CD4-positive, alpha-beta T cell treated with Interleukin-2 at 100 ng/mL for 4 hours (primary cell): ENCODE measurements around the gene MEF2C.
A peak's percentile ranks its signal among the peaks of the same experiment; 100 is the strongest.

Source experiments
- DNase-seq: peaks from one replicate; pipeline ENCODE4 v3.0.0-alpha.2; 2020; ENCODE audit warnings: low spot score

MEF2C gene

DNA sequence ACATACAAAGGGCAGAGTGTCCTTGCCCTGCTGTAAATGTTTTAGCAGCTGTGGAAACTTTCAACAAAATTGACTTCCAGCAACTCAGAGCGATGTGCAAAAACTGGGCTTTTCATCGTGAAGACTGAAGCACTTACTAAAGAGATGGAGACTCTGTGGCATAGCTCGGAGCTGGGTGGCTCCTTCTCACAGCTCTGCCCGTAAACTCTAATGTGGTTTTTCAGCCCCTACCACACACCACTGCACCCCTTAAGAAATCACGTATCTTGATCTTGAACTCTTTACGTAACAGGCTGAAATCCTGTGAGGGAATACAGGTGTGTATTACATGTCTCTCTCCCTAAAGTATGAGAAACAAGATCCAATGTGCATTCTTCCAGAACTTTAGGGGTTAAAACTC lies 124.4 kb downstream of the MEF2C start:
- no peak for DNase-seq

DNA sequence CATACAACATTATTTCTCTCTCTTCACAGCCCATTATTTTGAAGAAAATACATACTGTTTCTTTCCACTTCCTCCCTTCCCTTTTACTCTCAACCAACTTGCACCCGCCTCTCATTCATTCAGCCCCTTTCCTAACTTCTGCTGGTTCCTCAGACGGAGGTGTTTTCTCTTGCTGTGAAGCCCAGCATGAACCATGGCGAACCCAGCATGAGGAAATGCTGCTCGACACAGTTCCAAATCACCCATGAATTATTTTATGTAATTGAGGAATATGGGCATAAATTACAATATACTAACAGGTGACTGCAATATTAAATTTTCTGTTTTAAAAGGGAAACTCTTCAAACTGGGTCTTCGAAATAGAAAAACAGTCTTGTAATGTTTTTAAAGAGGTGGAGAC lies 124.8 kb downstream of the MEF2C start:
- no peak for DNase-seq

DNA sequence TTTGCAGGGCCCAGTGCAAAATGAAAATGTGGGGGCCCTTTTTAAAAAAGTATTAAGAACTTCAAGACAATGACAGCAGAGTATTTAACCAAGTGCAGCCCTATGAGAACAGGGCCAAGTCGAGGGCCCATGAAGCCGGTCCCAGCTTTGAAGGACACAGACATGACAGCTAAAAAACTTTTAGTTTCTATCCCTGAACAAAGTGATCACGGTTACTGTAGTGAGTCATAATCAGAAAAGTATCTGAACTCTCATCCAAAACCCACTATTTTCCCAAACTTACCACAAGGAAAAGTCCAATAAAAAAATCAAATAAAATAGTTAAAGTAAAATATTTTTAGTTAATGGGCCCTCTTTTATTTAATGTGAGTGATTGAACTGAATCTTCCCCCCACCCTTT lies 126.0 kb downstream of the MEF2C start:
- no peak for DNase-seq

DNA sequence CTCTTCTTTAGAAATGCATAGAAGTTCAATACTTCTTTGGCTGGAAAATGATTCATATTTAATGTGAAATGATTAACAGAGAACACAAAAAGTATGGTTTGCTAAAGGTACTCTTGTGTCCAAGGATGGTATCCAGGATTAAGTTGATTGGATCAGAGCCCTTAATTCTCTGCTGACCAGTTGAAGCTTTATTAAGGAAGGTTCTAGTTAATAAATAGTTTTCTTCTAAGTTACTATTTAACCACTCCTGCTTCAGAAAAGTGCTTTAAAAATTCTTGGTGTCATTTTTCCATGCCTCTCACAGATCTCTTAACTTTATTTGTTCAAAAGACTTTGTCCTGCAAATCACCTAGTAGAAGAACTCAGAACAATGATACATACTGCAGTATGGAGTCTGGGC lies 134.3 kb downstream of the MEF2C start:
- no peak for DNase-seq

GRCh38 chr5:88746438-88746882 lies 136.5 kb downstream of the MEF2C start:
- DNase-seq: no peak

GRCh38 chr5:88745093-88745696 lies 137.8 kb downstream of the MEF2C start:
- no peak for DNase-seq

- no peak for DNase-seq
These were observed 139.7 kb downstream of the MEF2C start for GRCh38 chr5:88743231-88743834.

- no peak for DNase-seq
These were observed 141.0 kb downstream of the MEF2C start for GRCh38 chr5:88741964-88742363.

GRCh38 chr5:88740604-88741185 lies 142.3 kb downstream of the MEF2C start:
- DNase-seq: no peak

GRCh38 chr5:88736494-88736893 lies 146.5 kb downstream of the MEF2C start:
- no peak for DNase-seq

- DNase-seq: no peak
These were observed 148.0 kb downstream of the MEF2C start for GRCh38 chr5:88734983-88735382.

DNA sequence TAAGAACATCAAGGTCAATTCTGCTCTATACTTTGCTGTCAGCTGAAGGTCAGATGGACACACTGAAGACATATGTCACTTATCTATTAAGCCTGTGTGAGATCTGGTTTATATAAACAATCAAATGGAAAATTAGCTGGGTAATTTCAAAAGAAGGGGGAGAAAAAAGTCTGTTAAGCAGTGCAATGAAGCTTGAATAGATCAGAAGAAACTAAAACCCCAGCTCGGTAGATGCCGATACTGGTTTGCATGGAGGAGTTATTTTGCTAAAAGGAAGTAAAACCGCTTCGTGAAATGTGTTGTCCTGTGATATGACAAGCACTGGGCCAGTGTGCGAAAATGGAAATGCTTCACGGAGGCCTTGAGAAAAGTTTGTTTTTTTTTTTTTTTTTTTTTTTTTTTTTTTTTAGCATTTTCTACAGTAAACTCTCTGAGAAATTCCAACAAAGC lies 148.8 kb downstream of the MEF2C start:
- DNase-seq: no peak

- no peak for DNase-seq
These were observed 150.1 kb downstream of the MEF2C start for GRCh38 chr5:88732862-88733261.

DNA sequence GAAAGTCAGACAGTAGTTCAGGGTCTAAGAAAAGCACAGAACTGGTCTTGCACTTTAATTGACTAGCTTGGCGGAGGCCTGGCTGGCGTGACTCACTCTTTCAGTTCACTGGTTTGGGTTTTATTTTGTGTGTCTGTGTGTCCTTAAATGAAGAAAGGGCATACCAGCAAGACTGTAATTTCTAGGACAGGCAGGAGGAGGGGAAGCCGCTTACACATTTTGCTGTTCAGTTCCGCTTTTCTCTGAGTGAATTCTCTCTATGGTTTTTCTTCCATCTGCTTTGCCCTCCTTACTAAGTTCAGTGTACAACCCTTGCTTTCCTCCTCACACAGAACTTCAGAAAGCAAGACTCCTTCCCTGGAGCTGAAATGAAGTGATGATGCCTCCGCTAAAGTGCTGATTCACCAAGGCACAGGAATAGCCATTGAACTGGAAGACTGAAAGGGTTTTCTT lies 150.8 kb downstream of the MEF2C start:
- DNase-seq: peak; percentile 6

DNA sequence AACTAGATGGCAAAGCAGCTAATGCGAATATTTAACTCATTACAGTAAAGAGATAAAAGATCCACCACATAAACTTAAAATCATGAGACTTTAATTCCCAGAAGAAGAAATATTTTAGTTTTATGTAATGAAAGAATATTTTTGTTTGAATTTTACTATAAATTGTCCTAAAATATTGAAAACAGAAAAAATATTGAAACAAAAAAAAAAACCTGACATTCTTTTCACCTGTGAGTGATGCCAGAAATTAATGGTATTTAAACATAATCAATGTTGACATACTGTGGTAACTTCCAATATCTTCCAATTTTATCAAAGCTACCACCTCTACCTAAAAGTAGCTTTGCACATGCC lies 153.2 kb downstream of the MEF2C start:
- no peak for DNase-seq

GRCh38 chr5:88729084-88729828 lies 153.7 kb downstream of the MEF2C start:
- peak; percentile 65 for DNase-seq

- DNase-seq: peak; percentile 8
These were observed 155.2 kb downstream of the MEF2C start for GRCh38 chr5:88727705-88728313.

GRCh38 chr5:88725454-88725853 lies 157.5 kb downstream of the MEF2C start:
- DNase-seq: no peak

DNA sequence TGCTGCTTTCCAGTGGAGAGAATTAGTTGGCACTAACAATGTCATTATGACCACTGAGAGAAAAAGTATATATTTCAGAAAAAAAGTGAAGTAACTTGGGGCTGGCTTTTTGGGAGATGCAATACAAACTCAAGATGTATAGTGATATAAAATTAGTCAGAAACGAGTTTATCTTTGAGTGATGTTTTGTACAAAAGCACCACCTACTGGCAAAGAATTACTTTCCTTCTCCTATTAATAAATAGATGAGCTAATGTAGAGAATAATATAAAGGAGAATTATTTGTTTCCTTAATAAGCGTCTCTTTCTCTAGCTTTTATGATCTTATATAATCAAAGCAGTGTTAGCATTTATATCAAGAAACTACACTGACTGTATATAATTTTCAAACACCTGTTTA lies 158.8 kb downstream of the MEF2C start:
- DNase-seq: no peak

GRCh38 chr5:88722546-88723073 lies 160.4 kb downstream of the MEF2C start:
- DNase-seq: no peak

DNA sequence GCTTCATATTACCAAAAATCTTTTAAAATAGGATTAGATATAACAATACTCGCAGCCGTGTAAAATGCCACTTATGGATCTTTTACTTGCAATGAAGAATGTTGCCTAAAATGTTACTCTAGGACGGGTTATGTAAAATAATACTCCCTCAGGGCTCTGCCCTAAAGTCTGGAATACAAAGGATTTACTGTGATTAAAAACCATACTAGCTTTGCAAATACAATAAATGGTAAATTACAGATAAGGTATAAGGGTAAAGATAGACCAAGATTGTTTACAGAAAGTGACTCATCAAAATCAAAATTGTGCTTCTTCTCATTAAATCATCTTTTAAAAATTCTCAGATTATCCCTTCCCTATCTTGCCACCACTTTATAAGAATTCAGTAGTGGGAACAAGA lies 163.6 kb downstream of the MEF2C start:
- DNase-seq: no peak

- DNase-seq: no peak
These were observed 164.2 kb downstream of the MEF2C start for GRCh38 chr5:88718736-88719135.
